ENCODE measurements around the gene ZBTB7B.

Gene ZBTB7B

DNA sequence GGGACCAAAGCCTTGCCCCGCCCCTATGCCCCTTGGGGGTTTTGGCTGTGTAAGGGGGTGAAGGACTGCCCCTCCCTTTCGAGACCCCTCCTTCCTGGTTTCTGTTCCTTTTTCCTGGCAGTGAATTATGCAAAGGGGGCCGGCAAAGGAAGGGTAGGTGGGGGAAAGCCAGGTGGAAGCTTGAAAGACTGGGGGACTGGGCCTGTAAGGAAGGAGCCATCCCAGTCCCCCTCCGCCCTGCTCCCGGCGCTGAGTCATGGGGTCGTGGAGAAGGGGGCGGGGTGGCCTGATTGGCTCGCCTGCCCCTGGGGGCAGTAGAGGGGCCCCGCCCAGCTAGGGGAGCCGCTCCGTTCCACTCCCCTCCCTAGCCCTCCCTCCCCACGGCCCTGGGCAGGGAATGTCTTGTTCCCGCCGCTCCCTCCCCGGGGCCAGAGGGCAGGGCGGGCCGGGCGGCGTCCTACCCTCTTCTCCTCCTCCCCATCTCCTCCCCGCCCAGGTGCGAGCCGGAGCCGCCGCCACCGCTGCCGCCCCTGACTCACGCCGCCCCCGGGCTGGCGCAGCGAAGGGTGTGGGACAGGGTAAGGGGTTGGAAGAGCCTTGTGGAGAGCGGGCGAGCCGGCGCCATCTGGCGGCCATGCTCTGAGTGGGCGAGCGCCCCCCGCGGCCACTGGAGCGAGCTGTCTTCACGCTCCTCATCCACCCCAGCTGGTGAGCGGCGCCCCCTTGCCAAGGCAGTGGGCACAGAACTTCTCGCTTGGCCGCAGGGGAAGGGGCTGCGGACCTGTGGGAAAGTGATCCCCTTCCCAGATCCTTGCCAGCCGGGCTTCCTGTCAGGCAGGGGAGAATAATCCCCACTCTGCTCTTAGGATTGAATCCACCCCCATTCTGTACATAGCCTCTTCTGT, 14.7 kb downstream of the ZBTB7B start (continued):
- TF ChIP-seq, protein P1, sequence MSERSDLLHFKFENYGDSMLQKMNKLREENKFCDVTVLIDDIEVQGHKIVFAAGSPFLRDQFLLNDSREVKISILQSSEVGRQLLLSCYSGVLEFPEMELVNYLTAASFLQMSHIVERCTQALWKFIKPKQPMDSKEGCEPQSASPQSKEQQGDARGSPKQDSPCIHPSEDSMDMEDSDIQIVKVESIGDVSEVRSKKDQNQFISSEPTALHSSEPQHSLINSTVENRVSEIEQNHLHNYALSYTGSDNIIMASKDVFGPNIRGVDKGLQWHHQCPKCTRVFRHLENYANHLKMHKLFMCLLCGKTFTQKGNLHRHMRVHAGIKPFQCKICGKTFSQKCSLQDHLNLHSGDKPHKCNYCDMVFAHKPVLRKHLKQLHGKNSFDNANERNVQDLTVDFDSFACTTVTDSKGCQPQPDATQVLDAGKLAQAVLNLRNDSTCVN (tag by site-specific recombination; optimal IDR thresholded peaks at IDR 0.05) = peak; percentile 92
- TF ChIP-seq ZNF184 (tag by site-specific recombination; IDR thresholded peaks at IDR 0.05) (0 out of 2 replicates have a peak, but pooled peaks have one; percentile 49), ZSCAN30 (tag by site-specific recombination; IDR thresholded peaks at IDR 0.05) (peak; percentile 85), ZSCAN23 (tag by site-specific recombination; IDR thresholded peaks at IDR 0.05) (0 out of 2 replicates have a peak, but pooled peaks have one; percentile 22), ZNF623 (tag by site-specific recombination; IDR thresholded peaks at IDR 0.05) (no peak), OSR2 (tag by site-specific recombination; IDR thresholded peaks at IDR 0.05) (peak; percentile 83), KLF1 (tag by site-specific recombination; IDR thresholded peaks at IDR 0.05) (peak; percentile 100), WT1 (tag by site-specific recombination; IDR thresholded peaks at IDR 0.05) (peak; percentile 97), ZNF510 (tag by site-specific recombination; IDR thresholded peaks at IDR 0.05; ENCODE audit: insufficient replicate concordance) (no peak), SETDB1 (IDR thresholded peaks at IDR 0.05; ENCODE audit: insufficient read length, low read length) (peak; percentile 19), TCF7L2 (IDR thresholded peaks at IDR 0.05; ENCODE audit: borderline replicate concordance, low read depth, low read length) (no peak), ZNF660 (tag by site-specific recombination; IDR thresholded peaks at IDR 0.05) (peak; percentile 88), ZBTB20 (tag by site-specific recombination; IDR thresholded peaks at IDR 0.05) (peak; percentile 96), GLIS2 (tag by site-specific recombination; IDR thresholded peaks at IDR 0.05) (peak; percentile 98), ZNF133 (tag by site-specific recombination; IDR thresholded peaks at IDR 0.05) (no peak), TRIM28 (IDR thresholded peaks at IDR 0.05; ENCODE audit: borderline replicate concordance, low read length) (peak; percentile 80; the same call in 1 of the 2 replicates), ZNF529 (tag by site-specific recombination; IDR thresholded peaks at IDR 0.05; ENCODE audit: insufficient replicate concordance) (no peak), ZNF48 (tag by site-specific recombination; IDR thresholded peaks at IDR 0.05) (no peak), KLF7 (tag by site-specific recombination; IDR thresholded peaks at IDR 0.05; ENCODE audit: borderline replicate concordance) (peak; percentile 98), ZBTB7A (tag by site-specific recombination; IDR thresholded peaks at IDR 0.05; ENCODE audit: low read depth) (peak; percentile 95), SP2 (tag by site-specific recombination; IDR thresholded peaks at IDR 0.05) (peak; percentile 96), ZNF785 (tag by site-specific recombination; IDR thresholded peaks at IDR 0.05) (peak; percentile 64), SCRT2 (tag by site-specific recombination; IDR thresholded peaks at IDR 0.05) (peak; percentile 64; the same call in 1 of the 2 replicates), ZNF394 (tag by site-specific recombination; IDR thresholded peaks at IDR 0.05; ENCODE audit: borderline replicate concordance) (peak; percentile 82), EGR2 (tag by site-specific recombination; IDR thresholded peaks at IDR 0.05; ENCODE audit: low read depth) (peak; percentile 99), ZNF146 (tag by site-specific recombination; IDR thresholded peaks at IDR 0.05) (peak; percentile 13; the same call in 1 of the 2 replicates), ZEB2 (tag by site-specific recombination; IDR thresholded peaks at IDR 0.05) (peak; percentile 99), HOXD13 (CRISPR knock-in tag; IDR thresholded peaks at IDR 0.05; ENCODE audit: borderline replicate concordance) (no peak), ZNF837 (tag by site-specific recombination; IDR thresholded peaks at IDR 0.05) (no peak), GLI4 (tag by site-specific recombination; IDR thresholded peaks at IDR 0.05) (peak; percentile 79; the same call in 1 of the 2 replicates), OVOL3 (tag by site-specific recombination; IDR thresholded peaks at IDR 0.05) (0 out of 2 replicates have a peak, but pooled peaks have one; percentile 11)
- TF ChIP-seq, protein P2, sequence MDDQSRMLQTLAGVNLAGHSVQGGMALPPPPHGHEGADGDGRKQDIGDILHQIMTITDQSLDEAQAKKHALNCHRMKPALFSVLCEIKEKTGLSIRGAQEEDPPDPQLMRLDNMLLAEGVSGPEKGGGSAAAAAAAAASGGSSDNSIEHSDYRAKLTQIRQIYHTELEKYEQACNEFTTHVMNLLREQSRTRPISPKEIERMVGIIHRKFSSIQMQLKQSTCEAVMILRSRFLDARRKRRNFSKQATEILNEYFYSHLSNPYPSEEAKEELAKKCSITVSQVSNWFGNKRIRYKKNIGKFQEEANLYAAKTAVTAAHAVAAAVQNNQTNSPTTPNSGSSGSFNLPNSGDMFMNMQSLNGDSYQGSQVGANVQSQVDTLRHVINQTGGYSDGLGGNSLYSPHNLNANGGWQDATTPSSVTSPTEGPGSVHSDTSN (CRISPR knock-in tag; IDR thresholded peaks at IDR 0.05) = 0 out of 2 replicates have a peak, but pooled peaks have one; percentile 15
- TF ChIP-seq, protein P3, sequence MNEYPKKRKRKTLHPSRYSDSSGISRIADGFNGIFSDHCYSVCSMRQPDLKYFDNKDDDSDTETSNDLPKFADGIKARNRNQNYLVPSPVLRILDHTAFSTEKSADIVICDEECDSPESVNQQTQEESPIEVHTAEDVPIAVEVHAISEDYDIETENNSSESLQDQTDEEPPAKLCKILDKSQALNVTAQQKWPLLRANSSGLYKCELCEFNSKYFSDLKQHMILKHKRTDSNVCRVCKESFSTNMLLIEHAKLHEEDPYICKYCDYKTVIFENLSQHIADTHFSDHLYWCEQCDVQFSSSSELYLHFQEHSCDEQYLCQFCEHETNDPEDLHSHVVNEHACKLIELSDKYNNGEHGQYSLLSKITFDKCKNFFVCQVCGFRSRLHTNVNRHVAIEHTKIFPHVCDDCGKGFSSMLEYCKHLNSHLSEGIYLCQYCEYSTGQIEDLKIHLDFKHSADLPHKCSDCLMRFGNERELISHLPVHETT (tag by site-specific recombination; IDR thresholded peaks at IDR 0.05) = peak; percentile 85
- TF ChIP-seq, protein P4, sequence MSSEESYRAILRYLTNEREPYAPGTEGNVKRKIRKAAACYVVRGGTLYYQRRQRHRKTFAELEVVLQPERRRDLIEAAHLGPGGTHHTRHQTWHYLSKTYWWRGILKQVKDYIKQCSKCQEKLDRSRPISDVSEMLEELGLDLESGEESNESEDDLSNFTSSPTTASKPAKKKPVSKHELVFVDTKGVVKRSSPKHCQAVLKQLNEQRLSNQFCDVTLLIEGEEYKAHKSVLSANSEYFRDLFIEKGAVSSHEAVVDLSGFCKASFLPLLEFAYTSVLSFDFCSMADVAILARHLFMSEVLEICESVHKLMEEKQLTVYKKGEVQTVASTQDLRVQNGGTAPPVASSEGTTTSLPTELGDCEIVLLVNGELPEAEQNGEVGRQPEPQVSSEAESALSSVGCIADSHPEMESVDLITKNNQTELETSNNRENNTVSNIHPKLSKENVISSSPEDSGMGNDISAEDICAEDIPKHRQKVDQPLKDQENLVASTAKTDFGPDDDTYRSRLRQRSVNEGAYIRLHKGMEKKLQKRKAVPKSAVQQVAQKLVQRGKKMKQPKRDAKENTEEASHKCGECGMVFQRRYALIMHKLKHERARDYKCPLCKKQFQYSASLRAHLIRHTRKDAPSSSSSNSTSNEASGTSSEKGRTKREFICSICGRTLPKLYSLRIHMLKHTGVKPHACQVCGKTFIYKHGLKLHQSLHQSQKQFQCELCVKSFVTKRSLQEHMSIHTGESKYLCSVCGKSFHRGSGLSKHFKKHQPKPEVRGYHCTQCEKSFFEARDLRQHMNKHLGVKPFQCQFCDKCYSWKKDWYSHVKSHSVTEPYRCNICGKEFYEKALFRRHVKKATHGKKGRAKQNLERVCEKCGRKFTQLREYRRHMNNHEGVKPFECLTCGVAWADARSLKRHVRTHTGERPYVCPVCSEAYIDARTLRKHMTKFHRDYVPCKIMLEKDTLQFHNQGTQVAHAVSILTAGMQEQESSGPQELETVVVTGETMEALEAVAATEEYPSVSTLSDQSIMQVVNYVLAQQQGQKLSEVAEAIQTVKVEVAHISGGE (tag by site-specific recombination; conservative IDR thresholded peaks at IDR 0.05; ENCODE audit: low read depth) = peak; percentile 47

Data from HEK293 (cell line).